ENCODE measurements around the gene BTBD19. TPM values are rescaled to one million over a fixed set of nuclear protein-coding genes. Genes with fewer than 3 reads are reported as not detected.

Gene BTBD19
- total RNA-seq (ENCODE audit: low replicate concordance) = 4.7 and 7.5 TPM in 2 replicates

GRCh38 chr1:44808063-44808937, at the start of gene BTBD19:
Gene BTBD19, plus strand, starts transcription at chr1:44808523. Its CDS starts 298 bp downstream, at chr1:44808821.

GRCh38 chr1:44775078-44775929, 33.0 kb upstream of the BTBD19 start, which contains the start of gene RPS8:
Gene RPS8, plus strand, starts transcription at chr1:44775540. Its CDS starts 57 bp downstream, at chr1:44775597.

GRCh38 chr1:44788120-44788860, 20.0 kb upstream of the BTBD19 start, which contains the start of gene BEST4:
Gene BEST4, minus strand, starts transcription at chr1:44788170. Its CDS starts 465 bp downstream, at chr1:44787705.

GRCh38 chr1:44799770-44800584, 8.3 kb upstream of the BTBD19 start, which contains the start of gene PLK3:
Gene PLK3, plus strand, starts transcription at chr1:44800377. Its CDS starts 87 bp downstream, at chr1:44800464.

GRCh38 chr1:44806704-44807363, 1.5 kb upstream of the BTBD19 start, which contains the start of gene DYNLT4:
Gene DYNLT4, minus strand, starts transcription at chr1:44807351. Its CDS starts 683 bp downstream, at chr1:44806668.

GRCh38 chr1:44842862-44843655, 34.7 kb downstream of the BTBD19 start, which contains the start of gene PTCH2:
Gene PTCH2, minus strand, starts transcription at chr1:44843253. Its CDS starts 321 bp downstream, at chr1:44842932.

Other genes with a start within 250 kb of the BTBD19 start
- gene TMEM53, start 134.0 kb upstream of the BTBD19 start, total RNA-seq (ENCODE audit: low replicate concordance) = 3.4 and 5.0 TPM in 2 replicates
- gene ARMH1, start 133.8 kb upstream of the BTBD19 start, total RNA-seq (ENCODE audit: low replicate concordance) = 0.60 and 3.5 TPM in 2 replicates
- not detected in 2 replicates for gene RNU5D-1, start 77.4 kb upstream of the BTBD19 start, total RNA-seq (ENCODE audit: low replicate concordance)
- gene KIF2C, start 68.7 kb upstream of the BTBD19 start, total RNA-seq (ENCODE audit: low replicate concordance) = 1.8 and 10.5 TPM in 2 replicates
- 1,788 and 2,125 TPM in 2 replicates for gene RPS8, start 33.0 kb upstream of the BTBD19 start, total RNA-seq (ENCODE audit: low replicate concordance)
- 0.08 TPM in 1 of 2 replicates, not detected in the other for gene BEST4, start 20.4 kb upstream of the BTBD19 start, total RNA-seq (ENCODE audit: low replicate concordance)
- gene PLK3, start 8.1 kb upstream of the BTBD19 start, total RNA-seq (ENCODE audit: low replicate concordance) = 14.0 and 43.7 TPM in 2 replicates
- 0.45 TPM in 1 of 2 replicates, not detected in the other for gene DYNLT4, start 1.2 kb upstream of the BTBD19 start, total RNA-seq (ENCODE audit: low replicate concordance)
- 0.38 TPM in 1 of 2 replicates, not detected in the other for gene PTCH2, start 34.7 kb downstream of the BTBD19 start, total RNA-seq (ENCODE audit: low replicate concordance)
- 45.2 and 73.2 TPM in 2 replicates for gene EIF2B3, start 178.1 kb downstream of the BTBD19 start, total RNA-seq (ENCODE audit: low replicate concordance)
- 17.4 and 25.6 TPM in 2 replicates for gene HECTD3, start 202.8 kb downstream of the BTBD19 start, total RNA-seq (ENCODE audit: low replicate concordance)
- gene UROD, start 203.7 kb downstream of the BTBD19 start, total RNA-seq (ENCODE audit: low replicate concordance) = 182 and 313 TPM in 2 replicates

Data from smooth muscle cell of the coronary artery (primary cell).